WI38 (cell line): ENCODE measurements around the gene PALD1.

Experiments used
- H3K4me3 ChIP-seq: 2 replicates; pipeline ENCODE4 v1.5.1; 2011; ENCODE audit warnings: low read depth, mild to moderate bottlenecking, control low read depth, low read length
- CTCF ChIP-seq: IDR thresholded peaks from 2 replicates; pipeline ENCODE4 v1.5.1; 2012; ENCODE audit warnings: low read depth, mild to moderate bottlenecking, control low read depth, low read length

Gene PALD1

GRCh38 chr10:70571636-70572439, 93.3 kb downstream of the PALD1 start:
- TF ChIP-seq CTCF, result no peak
- H3K4me3 ChIP-seq, result no peak overlapping the region

- TF ChIP-seq CTCF, result no peak
Measured at GRCh38 chr10:70573599-70574506, 95.3 kb downstream of the PALD1 start.

GRCh38 chr10:70575486-70575873, 96.9 kb downstream of the PALD1 start:
- no peak for TF ChIP-seq CTCF
- H3K4me3 ChIP-seq, result no peak overlapping the region

More at GRCh38 chr10:70573599-70574506, 95.3 kb downstream of the PALD1 start:
- H3K4me3 ChIP-seq, result no peak overlapping the region

- TF ChIP-seq CTCF, result no peak
- H3K4me3 ChIP-seq, result no peak overlapping the region
Measured at GRCh38 chr10:70575874-70576802, 97.6 kb downstream of the PALD1 start.

GRCh38 chr10:70576803-70577517, 98.4 kb downstream of the PALD1 start:
- no peak for TF ChIP-seq CTCF
- H3K4me3 ChIP-seq, result no peak overlapping the region

- H3K4me3 ChIP-seq, result no peak overlapping the region
- no peak for TF ChIP-seq CTCF
Measured at GRCh38 chr10:70578371-70578947, 99.9 kb downstream of the PALD1 start.
